H9 (cell line): Measurements from ENCODE around the gene PHOSPHO2. TPM values are rescaled to one million over a fixed set of nuclear protein-coding genes. Genes with fewer than 3 reads are reported as not detected.

ENCODE experiments used
- DNase-seq: peaks from one replicate; pipeline ENCODE4 v3.0.0-alpha.2; 2017
- H2AFZ ChIP-seq: one replicate; pipeline ENCODE4 v1.6.1; 2013; ENCODE audit warnings: mild to moderate bottlenecking, low read length, control low read depth, moderate library complexity
- H2AK5ac ChIP-seq: 2 replicates; pipeline ENCODE4 v1.6.1; 2013; ENCODE audit warnings: low read length, control low read depth, mixed read lengths; ENCODE audit not compliant: insufficient read length
- H2BK120ac ChIP-seq: one replicate; pipeline ENCODE4 v1.6.1; 2013; ENCODE audit warnings: low read depth, mild to moderate bottlenecking, low read length, control low read depth, inconsistent platforms; ENCODE audit not compliant: poor library complexity, severe bottlenecking
- H2BK12ac ChIP-seq: 2 replicates; pipeline ENCODE4 v1.6.1; 2013; ENCODE audit warnings: low read length, control low read depth, mixed read lengths, low read depth; ENCODE audit not compliant: insufficient read length
- H2BK15ac ChIP-seq: 2 replicates; pipeline ENCODE4 v1.6.1; 2013; ENCODE audit warnings: low read depth, low read length, control low read depth
- H2BK20ac ChIP-seq: one replicate; pipeline ENCODE4 v1.6.1; 2013; ENCODE audit warnings: low read depth, mild to moderate bottlenecking, low read length, control low read depth, inconsistent platforms; ENCODE audit not compliant: poor library complexity, severe bottlenecking
- H2BK5ac ChIP-seq: 2 replicates; pipeline ENCODE4 v1.6.1; 2013; ENCODE audit warnings: low read length, control low read depth, mixed read lengths; ENCODE audit not compliant: insufficient read length
- H3K14ac ChIP-seq: 2 replicates; pipeline ENCODE4 v1.6.1; 2013; ENCODE audit warnings: low read length, control low read depth; ENCODE audit not compliant: insufficient read depth
- H3K18ac ChIP-seq: 2 replicates; pipeline ENCODE4 v1.6.1; 2013; ENCODE audit warnings: low read depth, mild to moderate bottlenecking, mixed read lengths, low read length, control low read depth; ENCODE audit not compliant: insufficient read length
- H3K23ac ChIP-seq: 2 replicates; pipeline ENCODE4 v1.6.1; 2013; ENCODE audit warnings: low read length, control low read depth, mixed read lengths, low read depth; ENCODE audit not compliant: insufficient read length
- H3K23me2 ChIP-seq: 2 replicates; pipeline ENCODE4 v1.6.1; 2013; ENCODE audit warnings: low read depth, mild to moderate bottlenecking, mixed read lengths, low read length, control low read depth; ENCODE audit not compliant: insufficient read length, poor library complexity, severe bottlenecking
- H3K27ac ChIP-seq: 2 replicates; pipeline ENCODE4 v1.5.1; 2013; ENCODE audit warnings: low read length, control low read depth, mixed read lengths, low read depth; ENCODE audit not compliant: insufficient read length
- H3K27me3 ChIP-seq: 2 replicates; pipeline ENCODE4 v1.6.1; 2013; ENCODE audit warnings: low read length, control low read depth, inconsistent platforms; ENCODE audit not compliant: insufficient read depth
- H3K4ac ChIP-seq: 2 replicates; pipeline ENCODE4 v1.6.1; 2013; ENCODE audit warnings: low read depth, mild to moderate bottlenecking, control low read depth, inconsistent platforms, low read length, moderate library complexity
- H3K4me1 ChIP-seq: 2 replicates; pipeline ENCODE4 v1.6.1; 2013; ENCODE audit warnings: low read length, control low read depth, inconsistent platforms; ENCODE audit not compliant: insufficient read depth
- H3K4me2 ChIP-seq: 2 replicates; pipeline ENCODE4 v1.6.1; 2013; ENCODE audit warnings: low read length, control low read depth, mixed read lengths; ENCODE audit not compliant: insufficient read length, insufficient read depth
- H3K56ac ChIP-seq: 2 replicates; pipeline ENCODE4 v1.6.1; 2013; ENCODE audit warnings: low read depth, mild to moderate bottlenecking, mixed read lengths, low read length, control low read depth; ENCODE audit not compliant: insufficient read length
- H3K79me1 ChIP-seq: 2 replicates; pipeline ENCODE4 v1.6.1; 2013; ENCODE audit warnings: low read depth, mild to moderate bottlenecking, moderate library complexity, low read length, control low read depth, inconsistent platforms; ENCODE audit not compliant: insufficient read depth, poor library complexity, severe bottlenecking
- H3K79me2 ChIP-seq: 2 replicates; pipeline ENCODE4 v1.6.1; 2013; ENCODE audit warnings: low read length, control low read depth, inconsistent platforms; ENCODE audit not compliant: insufficient read depth
- H3K9ac ChIP-seq: 2 replicates; pipeline ENCODE4 v1.6.1; 2013; ENCODE audit warnings: low read length, control low read depth, mixed read lengths; ENCODE audit not compliant: insufficient read length; ENCODE audit errors: extremely low read depth
- H3K9me3 ChIP-seq: one replicate; pipeline ENCODE4 v1.6.1; 2013; ENCODE audit warnings: low read depth, low read length, inconsistent platforms; ENCODE audit not compliant: control insufficient read depth
- H3T11ph ChIP-seq: one replicate; pipeline ENCODE4 v1.6.1; 2013; ENCODE audit warnings: mild to moderate bottlenecking, low read length, control low read depth, inconsistent platforms
- H4K20me1 ChIP-seq: one replicate; pipeline ENCODE4 v1.6.1; 2013; ENCODE audit not compliant: control insufficient read depth, insufficient read length, insufficient read depth
- H4K5ac ChIP-seq: 2 replicates; pipeline ENCODE4 v1.6.1; 2013; ENCODE audit warnings: low read depth, mild to moderate bottlenecking, mixed read lengths, low read length, control low read depth; ENCODE audit not compliant: insufficient read length
- H4K8ac ChIP-seq: replicated peaks from 2 replicates; pipeline ENCODE4 v1.6.1; 2013; ENCODE audit warnings: low read length, control low read depth, mixed read lengths, low read depth; ENCODE audit not compliant: insufficient read length
- H4K91ac ChIP-seq: 2 replicates; pipeline ENCODE4 v1.6.1; 2013; ENCODE audit warnings: low read depth, mild to moderate bottlenecking, moderate library complexity, mixed read lengths, low read length, control low read depth; ENCODE audit not compliant: insufficient read length
- H3K27ac Mint-ChIP-seq, 3 experiments: 2 replicates in 2 of 3; 3 replicates in 1 of 3; pipeline ENCODE4 v1.8.0; 2020 to 2021; ENCODE audit warnings: mixed read lengths in 3 of 3, mild to moderate bottlenecking in 1 of 3, moderate library complexity in 1 of 3
- H3K27me3 Mint-ChIP-seq: 2 replicates; pipeline ENCODE4 v1.8.0; 2021; ENCODE audit warnings: low read depth, mild to moderate bottlenecking, moderate library complexity, mixed read lengths
- H3K36me3 Mint-ChIP-seq, 3 experiments: 2 replicates in 2 of 3; 3 replicates in 1 of 3; pipeline ENCODE4 v1.8.0; 2020 to 2021; ENCODE audit warnings: low read depth in 3 of 3, mixed read lengths in 3 of 3; ENCODE audit not compliant: insufficient read depth in 1 of 3
- H3K4me1 Mint-ChIP-seq, 2 experiments: 2 replicates each; pipeline ENCODE4 v1.8.0; 2020; ENCODE audit warnings: mixed read lengths in 2 of 2
- H3K4me3 Mint-ChIP-seq, 2 experiments: 2 replicates in 1 of 2; 3 replicates in 1 of 2; pipeline ENCODE4 v1.8.0; 2020 to 2021; ENCODE audit warnings: mild to moderate bottlenecking in 2 of 2, mixed read lengths in 2 of 2, moderate library complexity in 1 of 2
- H3K9me3 Mint-ChIP-seq, 2 experiments: 2 replicates in 1 of 2; 3 replicates in 1 of 2; pipeline ENCODE4 v1.8.0; 2020; ENCODE audit warnings: mild to moderate bottlenecking in 2 of 2, mixed read lengths in 2 of 2, moderate library complexity in 1 of 2
- CTCF ChIP-seq: fragments of 200-600 bp; sonication (generic); conservative IDR thresholded peaks from 3 replicates; pipeline ENCODE4 v1.8.0; 2021; ENCODE audit warnings: antibody characterized with exemption, mild to moderate bottlenecking
- WGBS: extraction: QIAGEN DNeasy Blood & Tissue Kit; methylation state at CpG from one replicate; pipeline ENCODE4 v1.1.7; 2013; ENCODE audit warnings: missing lambda C conversion rate, low lambda C conversion rate, mixed read lengths; ENCODE audit not compliant: insufficient read length; ENCODE audit errors: extremely low coverage; 5-methylcytosine and 5-hydroxymethylcytosine counted together
- total RNA-seq: library from RNA; stranded (reverse); gene quantifications from 2 replicates; pipeline ENCODE4 v1.2.1, GENCODE V29; 2021

Gene PHOSPHO2
- total RNA-seq, 1 experiment from 2014 or later = 7.2 TPM

- Histone ChIP-seq H2AK5ac (no peak overlapping the region), H3K14ac (no peak overlapping the region), H2BK15ac (no peak overlapping the region), H3K27ac (no peak overlapping the region), H2BK20ac (no peak overlapping the region), H3K23me2 (peaks cover 9% of the 10 kb centered on the region), H3K9ac (peak overlapping the region; percentile 57), H3K9me3 (no peaks in the 10 kb centered on the region), H2BK12ac (no peak overlapping the region), H3K23ac (no peak overlapping the region), H2AFZ (peak overlapping the region; percentile 34), H3K56ac (no peak overlapping the region), H4K5ac (no peak overlapping the region), H3K4me1 (peaks cover 2% of the 10 kb centered on the region; the same call in 1 of the 2 replicates), H3K27me3 (no peaks in the 10 kb centered on the region), H4K20me1 (no peaks in the 10 kb centered on the region), H3T11ph (no peak overlapping the region), H3K18ac (peak overlapping the region; percentile 5), H3K79me1 (no peaks in the 10 kb centered on the region), H3K4ac (no peak overlapping the region), H4K91ac (no peak overlapping the region), H2BK5ac (no peak overlapping the region), H4K8ac (no peak overlapping the region), H2BK120ac (no peak overlapping the region), H3K4me2 (peak overlapping the region; percentile 83), H3K79me2 (peaks cover 4% of the 10 kb centered on the region; the same call in 1 of the 2 replicates)
- Mint-ChIP-seq H3K4me3 (peak overlapping the region; percentile 98 to 99), H3K36me3 (peaks cover 5 to 18% (median 15%) of the 10 kb centered on the region in 3 experiments; a peak in 6 of 7 replicates), H3K9me3 (no peaks in the 10 kb centered on the region; a peak in 1 of 5 replicates), H3K27ac (no peak overlapping the region; a peak in 2 of 7 replicates), H3K27me3 (peaks cover 13% of the 10 kb centered on the region), H3K4me1 (peaks cover 33 to 34% of the 10 kb centered on the region in 2 experiments)
- WGBS = no CpG with 5 or more reads among the region's 13 CpGs
- DNase-seq = no peak
- TF ChIP-seq CTCF = no peak
Observed at GRCh38 chr2:169732583-169733358, 38.5 kb downstream of the PHOSPHO2 start.
